PFSK-1 (cell line): ENCODE measurements around the gene MYO5C.

Experiments
- POLR2AphosphoS5 ChIP-seq: IDR thresholded peaks from 2 replicates; pipeline ENCODE4 v1.6.1; 2012; ENCODE audit warnings: low read depth, mild to moderate bottlenecking, control low read depth, low read length, moderate library complexity
- TAF1 ChIP-seq: IDR thresholded peaks from 2 replicates; pipeline ENCODE4 v1.6.1; 2012; ENCODE audit warnings: low read length, control low read depth, borderline replicate concordance; ENCODE audit not compliant: insufficient read depth

DNA sequence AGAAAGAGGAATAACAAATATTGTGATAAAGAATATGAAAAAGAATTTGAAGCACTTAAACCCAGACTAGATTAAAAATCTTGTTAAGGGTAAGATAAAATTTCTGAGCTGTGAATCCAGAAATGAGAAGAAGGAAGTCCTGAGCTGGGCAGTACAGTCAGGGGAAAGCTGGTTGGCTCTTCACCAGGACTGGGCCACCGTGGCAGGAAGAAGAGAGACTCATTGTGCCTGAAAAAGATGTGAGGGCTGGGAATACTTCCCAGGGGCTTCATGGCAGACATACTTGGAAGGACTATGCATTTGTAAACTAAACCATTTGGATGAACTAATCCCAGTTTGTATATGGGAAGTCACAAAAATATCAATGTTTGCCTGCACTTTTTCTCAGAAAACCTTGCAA, 28.5 kb upstream of the MYO5C start:
- no peak for TF ChIP-seq TAF1
- no peak for TF ChIP-seq POLR2AphosphoS5
